ENCODE measurements around the gene TRIM16. TPM values are rescaled to one million over a fixed set of nuclear protein-coding genes. Genes with fewer than 3 reads are reported as not detected.
"Not testable (repeated sequence)": the region's sequence is repeated elsewhere in the genome, so short reads cannot be mapped to it uniquely, and the experiment has no call there.

The TRIM16 gene
- total RNA-seq, 1 donor from 2014 or later, result 46.4 TPM

DNA sequence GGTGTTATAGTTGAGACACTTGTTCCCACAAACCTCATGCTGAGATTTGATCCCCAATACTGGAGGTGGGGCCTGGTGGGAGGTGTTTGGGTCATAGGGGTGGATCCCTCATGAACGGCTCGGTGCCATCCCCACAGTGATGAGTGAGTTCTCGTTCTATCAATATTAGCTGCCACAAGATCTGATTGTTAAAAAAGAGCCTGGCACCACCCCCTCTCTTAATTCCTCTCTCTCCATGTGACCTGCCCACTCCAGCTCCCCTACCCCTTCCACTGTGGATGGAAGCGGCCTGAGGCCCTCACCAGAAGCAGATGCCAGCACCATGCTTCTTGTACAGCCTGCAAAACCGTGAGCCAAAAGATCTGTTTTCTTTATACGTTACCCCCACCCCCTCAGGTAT lies 31.2 kb downstream of the TRIM16 start:
- TF ChIP-seq, protein P1, sequence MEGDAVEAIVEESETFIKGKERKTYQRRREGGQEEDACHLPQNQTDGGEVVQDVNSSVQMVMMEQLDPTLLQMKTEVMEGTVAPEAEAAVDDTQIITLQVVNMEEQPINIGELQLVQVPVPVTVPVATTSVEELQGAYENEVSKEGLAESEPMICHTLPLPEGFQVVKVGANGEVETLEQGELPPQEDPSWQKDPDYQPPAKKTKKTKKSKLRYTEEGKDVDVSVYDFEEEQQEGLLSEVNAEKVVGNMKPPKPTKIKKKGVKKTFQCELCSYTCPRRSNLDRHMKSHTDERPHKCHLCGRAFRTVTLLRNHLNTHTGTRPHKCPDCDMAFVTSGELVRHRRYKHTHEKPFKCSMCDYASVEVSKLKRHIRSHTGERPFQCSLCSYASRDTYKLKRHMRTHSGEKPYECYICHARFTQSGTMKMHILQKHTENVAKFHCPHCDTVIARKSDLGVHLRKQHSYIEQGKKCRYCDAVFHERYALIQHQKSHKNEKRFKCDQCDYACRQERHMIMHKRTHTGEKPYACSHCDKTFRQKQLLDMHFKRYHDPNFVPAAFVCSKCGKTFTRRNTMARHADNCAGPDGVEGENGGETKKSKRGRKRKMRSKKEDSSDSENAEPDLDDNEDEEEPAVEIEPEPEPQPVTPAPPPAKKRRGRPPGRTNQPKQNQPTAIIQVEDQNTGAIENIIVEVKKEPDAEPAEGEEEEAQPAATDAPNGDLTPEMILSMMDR (conservative IDR thresholded peaks at IDR 0.05), result no peak
- Mint-ChIP-seq H3K4me1 (ENCODE audit: unreplicated experiment) (peaks cover 56% of the 10 kb centered on the region), H3K27me3 (no peaks in the 10 kb centered on the region), H3K36me3 (peaks cover 7% of the 10 kb centered on the region), H3K4me3 (no peak overlapping the region), H3K9me3 (no peaks in the 10 kb centered on the region), H3K27ac (peak overlapping the region; percentile 68)
- DNase-seq (ENCODE audit: extremely low spot score, unreplicated experiment), result no peak

DNA sequence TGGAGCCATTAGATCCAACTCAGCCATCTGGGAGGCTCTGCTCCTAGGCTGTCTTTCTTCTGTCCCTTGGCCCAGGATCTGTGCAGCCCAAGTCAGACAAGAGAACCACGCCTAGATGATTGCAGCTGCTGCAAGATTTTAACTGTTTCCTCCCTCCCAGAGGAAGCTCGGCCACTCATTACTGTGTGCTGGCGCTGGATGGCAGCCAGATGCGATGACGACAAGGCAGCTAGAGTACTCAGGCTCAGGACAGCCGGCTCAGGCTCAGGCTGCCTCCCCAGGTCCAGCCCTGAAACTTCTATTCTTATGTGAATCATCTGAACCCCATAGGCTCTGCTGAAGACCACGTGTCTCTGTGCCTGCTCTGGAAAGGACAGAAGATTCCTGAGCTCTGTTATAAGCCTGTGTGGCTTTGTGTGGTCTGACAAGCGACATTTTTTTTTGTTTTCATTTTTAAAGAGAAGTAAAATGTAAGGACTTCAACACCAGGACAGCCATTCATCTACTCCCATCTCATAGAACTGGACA lies 32.5 kb downstream of the TRIM16 start:
- Mint-ChIP-seq H3K36me3 (peaks cover 7% of the 10 kb centered on the region), H3K27me3 (no peaks in the 10 kb centered on the region), H3K9me3 (no peaks in the 10 kb centered on the region), H3K4me3 (peak overlapping the region; percentile 84), H3K4me1 (ENCODE audit: unreplicated experiment) (peaks cover 51% of the 10 kb centered on the region), H3K27ac (peak overlapping the region; percentile 96)
- TF ChIP-seq, protein P1 (conservative IDR thresholded peaks at IDR 0.05), result no peak
- DNase-seq (ENCODE audit: extremely low spot score, unreplicated experiment), result peak; percentile 83

DNA sequence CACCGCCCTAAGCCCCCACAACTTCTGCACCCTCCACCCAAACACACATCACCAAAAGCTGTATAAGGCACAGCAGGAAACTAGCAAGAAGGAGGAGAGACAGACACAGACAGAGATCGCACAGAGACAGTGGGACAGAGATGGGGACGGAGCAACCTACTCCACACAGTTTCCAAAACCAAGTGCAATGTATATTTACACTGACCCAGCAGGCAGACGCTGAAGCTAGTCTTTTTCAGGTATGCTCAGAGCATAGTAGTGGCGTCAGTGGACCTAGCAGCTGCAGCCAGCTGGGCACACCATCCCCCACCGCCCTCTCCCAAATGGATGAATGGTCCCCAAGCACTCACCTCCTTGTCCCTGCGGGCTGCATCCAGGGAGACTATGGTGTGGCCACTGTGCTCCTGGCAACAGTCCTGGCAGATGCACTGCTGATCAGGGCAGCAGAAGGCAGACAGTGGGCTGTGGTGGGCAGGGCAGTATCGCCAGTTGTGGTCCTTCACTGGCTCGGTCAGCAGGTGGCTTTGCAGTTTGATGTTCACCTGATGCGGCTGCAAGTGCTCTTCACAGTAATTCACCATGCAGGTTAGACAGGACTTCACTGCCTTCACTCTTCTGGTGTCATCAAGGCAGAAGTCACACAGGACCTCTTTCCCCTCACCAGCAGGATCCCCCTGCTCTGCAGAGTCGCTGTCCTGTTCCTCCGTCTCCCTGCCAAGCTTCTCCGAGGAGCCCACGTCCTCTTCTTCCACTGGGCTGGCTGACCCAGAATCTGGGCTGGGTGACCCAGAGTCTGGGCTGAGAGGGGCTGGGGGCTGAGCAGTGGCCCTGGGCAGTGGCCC lies 33.1 kb downstream of the TRIM16 start:
- DNase-seq (ENCODE audit: extremely low spot score, unreplicated experiment), result no peak
- H3K4me1 Mint-ChIP-seq (ENCODE audit: unreplicated experiment), result peaks cover 45% of the 10 kb centered on the region
- no peaks in the 10 kb centered on the region for H3K27me3 Mint-ChIP-seq
- H3K36me3 Mint-ChIP-seq, result peaks cover 4% of the 10 kb centered on the region
- H3K27ac Mint-ChIP-seq, result peak overlapping the region; percentile 96
- H3K9me3 Mint-ChIP-seq, result no peaks in the 10 kb centered on the region
- H3K4me3 Mint-ChIP-seq, result peak overlapping the region; percentile 84
- TF ChIP-seq, protein P1 (conservative IDR thresholded peaks at IDR 0.05), result no peak

DNA sequence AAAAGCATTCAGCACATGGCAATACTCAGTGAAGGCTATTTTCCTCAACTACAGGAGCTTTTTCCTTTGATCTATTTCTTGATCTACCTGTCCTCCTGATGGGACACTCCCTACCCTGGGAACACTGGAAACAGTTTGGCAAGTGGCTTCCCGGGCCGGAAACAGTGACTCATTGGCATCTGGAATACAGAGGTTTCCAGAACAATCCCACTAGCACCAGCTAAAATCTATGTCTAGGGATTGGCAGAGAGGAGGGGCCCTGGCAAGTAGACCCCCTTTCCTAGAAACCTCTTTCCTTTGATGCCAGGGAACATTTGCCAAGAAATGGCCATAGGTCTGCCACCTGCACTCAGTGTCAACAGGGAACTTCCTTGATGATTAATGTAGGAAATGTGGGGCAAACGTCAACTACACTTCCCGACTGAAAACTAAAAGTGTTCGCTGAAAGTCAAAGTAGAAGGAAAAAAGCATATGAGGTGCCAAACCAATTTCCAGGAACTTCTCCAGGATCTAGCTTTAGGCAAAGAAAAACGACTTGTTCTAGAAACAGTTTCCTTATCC lies 34.2 kb downstream of the TRIM16 start:
- TF ChIP-seq, protein P1 (conservative IDR thresholded peaks at IDR 0.05), result no peak
- Mint-ChIP-seq H3K9me3 (no peaks in the 10 kb centered on the region), H3K36me3 (peaks cover 8% of the 10 kb centered on the region), H3K27ac (peak overlapping the region; percentile 96), H3K4me1 (ENCODE audit: unreplicated experiment) (peaks cover 47% of the 10 kb centered on the region), H3K27me3 (no peaks in the 10 kb centered on the region), H3K4me3 (peak overlapping the region; percentile 84)
- no peak for DNase-seq (ENCODE audit: extremely low spot score, unreplicated experiment)

DNA sequence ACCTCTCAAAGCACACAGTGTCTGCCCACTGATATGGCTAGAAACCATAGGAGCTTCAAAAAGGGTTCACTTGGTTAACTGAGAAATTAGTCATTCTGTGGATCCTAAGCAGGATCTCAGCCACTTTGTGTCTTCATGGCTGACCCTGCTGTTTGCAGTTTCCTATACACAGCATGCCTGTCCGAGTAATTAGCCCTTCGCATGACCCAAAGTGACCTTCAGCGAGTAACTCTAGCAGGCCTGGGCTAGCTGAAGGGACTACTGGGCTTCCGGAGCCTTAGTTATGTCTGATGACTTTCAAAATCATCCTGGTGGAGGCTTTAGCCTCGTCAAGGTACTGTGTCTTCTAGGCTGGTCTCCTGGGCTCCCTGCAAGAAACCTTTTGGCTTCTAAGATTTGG lies 35.7 kb downstream of the TRIM16 start:
- peaks cover 8% of the 10 kb centered on the region for H3K36me3 Mint-ChIP-seq
- no peak for DNase-seq (ENCODE audit: extremely low spot score, unreplicated experiment)
- H3K4me3 Mint-ChIP-seq, result peak overlapping the region; percentile 84
- H3K4me1 Mint-ChIP-seq (ENCODE audit: unreplicated experiment), result peaks cover 37% of the 10 kb centered on the region
- no peaks in the 10 kb centered on the region for H3K27me3 Mint-ChIP-seq
- no peaks in the 10 kb centered on the region for H3K9me3 Mint-ChIP-seq
- TF ChIP-seq, protein P1 (conservative IDR thresholded peaks at IDR 0.05), result no peak
- H3K27ac Mint-ChIP-seq, result peak overlapping the region; percentile 70

DNA sequence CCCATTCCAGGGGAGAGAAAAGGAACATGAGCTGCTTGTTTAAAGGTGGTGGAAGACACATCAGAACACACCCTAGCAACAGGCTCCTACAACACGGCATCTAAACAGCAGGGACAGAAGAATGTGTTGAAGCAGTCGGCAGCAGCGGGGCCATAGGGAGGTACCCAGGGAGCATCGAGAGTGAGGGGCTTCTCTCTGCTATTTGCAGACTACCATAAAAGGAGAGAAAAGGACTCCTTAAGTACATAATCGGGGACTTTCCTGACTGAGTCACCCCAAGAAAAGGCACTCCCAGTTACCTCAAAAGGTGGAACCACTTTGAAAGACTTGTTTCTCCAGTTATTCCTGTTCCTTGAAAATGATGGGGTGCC lies 38.2 kb downstream of the TRIM16 start:
- not testable (repeated sequence) for H3K9me3 Mint-ChIP-seq; DNase-seq (ENCODE audit: extremely low spot score, unreplicated experiment); H3K36me3 Mint-ChIP-seq; H3K27me3 Mint-ChIP-seq
- Mint-ChIP-seq H3K4me3 (peak overlapping the region; percentile 74), H3K27ac (peak overlapping the region; percentile 94), H3K4me1 (ENCODE audit: unreplicated experiment) (peaks cover 28% of the 10 kb centered on the region)

DNA sequence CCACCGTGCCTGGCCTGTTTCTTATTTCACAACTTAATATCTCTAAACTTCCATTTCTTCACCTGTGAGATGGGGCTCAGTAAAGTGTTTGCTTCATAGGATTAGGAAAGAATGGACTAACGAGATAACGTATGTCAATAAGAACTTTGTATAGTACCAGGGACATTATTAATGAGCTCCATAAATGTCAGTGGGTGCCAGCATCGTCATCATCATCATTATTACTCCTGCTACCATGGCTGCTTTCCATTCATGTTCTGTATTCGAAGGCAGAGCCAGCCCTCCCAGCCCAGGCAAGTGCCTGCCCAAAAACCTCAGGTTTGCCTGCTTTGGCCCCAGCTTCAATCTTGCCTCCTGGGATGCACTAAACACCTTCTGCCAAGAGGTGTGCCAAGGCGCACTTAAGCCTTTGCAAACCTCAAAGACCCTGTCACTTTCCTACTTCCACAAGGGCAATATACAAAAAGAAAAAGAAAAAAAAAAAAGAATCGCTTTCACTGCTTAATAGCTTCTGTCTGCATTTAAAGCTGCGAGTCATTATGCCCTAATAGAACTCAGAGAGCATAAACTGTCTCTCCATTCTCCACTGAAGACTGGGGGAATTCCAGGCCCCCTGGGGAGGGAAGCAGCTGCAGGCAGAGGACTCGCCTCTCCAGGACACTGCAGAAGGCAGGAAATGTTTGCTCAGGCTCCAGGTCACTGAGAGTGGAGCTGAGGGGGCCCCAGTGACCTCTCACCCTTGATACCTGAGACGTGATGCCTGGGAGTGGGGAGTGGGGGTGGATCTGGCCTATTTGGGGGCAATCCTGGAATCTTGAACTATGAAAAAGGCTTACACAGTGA lies 38.8 kb downstream of the TRIM16 start:
- not testable (repeated sequence) for DNase-seq (ENCODE audit: extremely low spot score, unreplicated experiment)
- peak overlapping the region; percentile 94 for H3K27ac Mint-ChIP-seq

More for the DNA sequence above, 38.8 kb downstream of the TRIM16 start:
- not testable (repeated sequence) for H3K9me3 Mint-ChIP-seq, H3K27me3 Mint-ChIP-seq, H3K36me3 Mint-ChIP-seq
- Mint-ChIP-seq H3K4me1 (ENCODE audit: unreplicated experiment) (peaks cover 22% of the 10 kb centered on the region), H3K4me3 (peak overlapping the region; percentile 74)

Data from type B pancreatic cell (in vitro differentiated cells).